Duodenal mucosa (tissue), 2 donors: Measurements from ENCODE around the gene ZFP62.

Source experiments
- H3K27ac ChIP-seq: one replicate; pipeline ENCODE4 v1.7.0; 2013; ENCODE audit warnings: low read depth, low read length
- H3K27me3 ChIP-seq, 2 donors: one replicate each; pipeline ENCODE4 v1.7.0; 2013; ENCODE audit warnings: low read length in 2 of 2, control low read depth in 1 of 2; ENCODE audit not compliant: insufficient read depth in 2 of 2, control insufficient read depth in 1 of 2
- H3K36me3 ChIP-seq, 2 donors: one replicate each; pipeline ENCODE4 v1.7.0; 2013; ENCODE audit warnings: low read length in 2 of 2, control low read depth in 1 of 2; ENCODE audit not compliant: insufficient read depth in 2 of 2, control insufficient read depth in 1 of 2
- H3K4me1 ChIP-seq, 2 donors: one replicate each; pipeline ENCODE4 v1.7.0; 2013; ENCODE audit warnings: low read length in 2 of 2, control low read depth in 1 of 2; ENCODE audit not compliant: insufficient read depth in 2 of 2, control insufficient read depth in 1 of 2
- H3K4me3 ChIP-seq, 2 donors: one replicate each; pipeline ENCODE4 v1.7.0; 2013; ENCODE audit warnings: low read length in 2 of 2, low read depth in 1 of 2
- H3K9ac ChIP-seq, 2 donors: one replicate each; pipeline ENCODE4 v1.7.0; 2013; ENCODE audit warnings: low read length in 2 of 2, low read depth in 1 of 2
- H3K9me3 ChIP-seq, 2 donors: one replicate each; pipeline ENCODE4 v1.7.0; 2013; ENCODE audit warnings: low read length in 2 of 2, control low read depth in 1 of 2; ENCODE audit not compliant: control insufficient read depth in 1 of 2

ZFP62 gene

GRCh38 chr5:180868960-180869359 lies 7.9 kb upstream of the ZFP62 start:
- H3K27ac ChIP-seq: no peak overlapping the region
- no peak overlapping the region for H3K4me3 ChIP-seq
- H3K9ac ChIP-seq: no peak overlapping the region
- H3K4me1 ChIP-seq: peaks cover 11 to 14% of the 10 kb centered on the region in 2 donors
- H3K27me3 ChIP-seq: no peaks in the 10 kb centered on the region
- no peaks in the 10 kb centered on the region for H3K9me3 ChIP-seq
- H3K36me3 ChIP-seq: no peaks in the 10 kb centered on the region

DNA sequence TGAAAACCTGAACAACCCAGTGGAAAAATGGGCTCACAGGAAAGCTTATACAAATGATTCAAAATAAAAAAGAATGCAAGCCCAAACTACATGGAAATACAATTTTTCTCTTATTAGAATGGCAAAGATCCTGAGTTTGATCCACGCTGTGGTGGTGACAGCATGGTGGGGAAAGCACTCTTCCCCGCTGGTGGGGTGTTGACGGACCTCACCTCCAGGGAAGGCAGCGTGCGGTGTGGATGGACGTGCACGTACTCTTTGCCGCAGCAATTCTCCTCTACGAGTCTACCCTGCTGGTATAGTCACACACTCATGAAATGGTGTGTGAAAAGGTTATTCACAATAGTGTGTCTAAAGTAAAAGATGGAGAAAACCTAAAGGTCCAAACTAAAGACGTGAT lies 5.9 kb upstream of the ZFP62 start:
- no peak overlapping the region for H3K27ac ChIP-seq
- H3K4me1 ChIP-seq: peaks cover 16% of the 10 kb centered on the region in 2 donors
- H3K4me3 ChIP-seq: no peak overlapping the region
- no peaks in the 10 kb centered on the region for H3K36me3 ChIP-seq
- no peaks in the 10 kb centered on the region for H3K9me3 ChIP-seq
- H3K9ac ChIP-seq: no peak overlapping the region
- H3K27me3 ChIP-seq: no peaks in the 10 kb centered on the region

GRCh38 chr5:180865981-180866695 lies 5.1 kb upstream of the ZFP62 start:
- peak overlapping the region in 1 of 2 donors; percentile 6 for H3K9ac ChIP-seq
- peak overlapping the region; percentile 24 for H3K27ac ChIP-seq
- H3K36me3 ChIP-seq: no peaks in the 10 kb centered on the region
- no peaks in the 10 kb centered on the region for H3K27me3 ChIP-seq
- peak overlapping the region in 1 of 2 donors; percentile 21 for H3K4me3 ChIP-seq
- no peaks in the 10 kb centered on the region for H3K9me3 ChIP-seq
- peaks cover 16% of the 10 kb centered on the region in 2 donors for H3K4me1 ChIP-seq

- Histone ChIP-seq H3K9me3 (no peaks in the 10 kb centered on the region), H3K27me3 (no peaks in the 10 kb centered on the region), H3K4me1 (peaks cover 18 to 21% of the 10 kb centered on the region in 2 donors), H3K9ac (no peak overlapping the region), H3K27ac (no peak overlapping the region), H3K36me3 (peaks cover 0 to 6% of the 10 kb centered on the region in 2 donors), H3K4me3 (no peak overlapping the region)
Measured at GRCh38 chr5:180862645-180863044, 1.6 kb upstream of the ZFP62 start.

- no peaks in the 10 kb centered on the region for H3K9me3 ChIP-seq
- H3K4me1 ChIP-seq: peaks cover 12 to 14% of the 10 kb centered on the region in 2 donors
- H3K9ac ChIP-seq: peak overlapping the region; percentile 92 to 100
- no peaks in the 10 kb centered on the region for H3K27me3 ChIP-seq
- peak overlapping the region; percentile 89 for H3K27ac ChIP-seq
- H3K4me3 ChIP-seq: peak overlapping the region; percentile 84 to 85
- H3K36me3 ChIP-seq: peaks cover 4 to 19% of the 10 kb centered on the region in 2 donors
Measured at GRCh38 chr5:180860273-180860886, 696 bp downstream of the ZFP62 start.

DNA sequence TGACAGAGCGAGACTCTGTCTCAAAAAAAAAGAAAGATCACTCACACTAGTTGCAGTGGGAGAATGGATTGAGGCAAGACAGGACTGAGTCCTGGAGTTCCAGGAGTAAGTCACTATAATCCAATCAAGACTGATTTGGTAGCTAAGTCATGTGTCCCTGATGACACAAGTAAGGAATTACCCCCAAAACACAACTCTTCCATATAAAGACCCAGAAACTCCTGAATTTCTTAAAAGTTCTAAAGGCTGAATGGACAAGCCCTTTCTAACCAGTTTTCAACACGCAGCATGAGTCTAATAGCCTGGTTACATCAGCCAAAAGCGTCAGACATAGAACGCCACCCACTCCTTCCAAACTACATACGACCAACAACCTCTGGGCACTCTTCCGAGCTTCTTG lies 2.5 kb downstream of the ZFP62 start:
- no peak overlapping the region for H3K27ac ChIP-seq
- peaks cover 13 to 31% of the 10 kb centered on the region in 2 donors for H3K36me3 ChIP-seq
- H3K9me3 ChIP-seq: peaks cover 0 to 2% of the 10 kb centered on the region in 2 donors
- H3K4me3 ChIP-seq: no peak overlapping the region
- peaks cover 11 to 12% of the 10 kb centered on the region in 2 donors for H3K4me1 ChIP-seq
- H3K27me3 ChIP-seq: no peaks in the 10 kb centered on the region
- no peak overlapping the region for H3K9ac ChIP-seq

GRCh38 chr5:180853848-180854176 lies 7.3 kb downstream of the ZFP62 start:
- H3K9me3 ChIP-seq: peaks cover 27 to 30% of the 10 kb centered on the region in 2 donors
- no peaks in the 10 kb centered on the region for H3K27me3 ChIP-seq
- peaks cover 0 to 5% of the 10 kb centered on the region in 2 donors for H3K4me1 ChIP-seq
- no peak overlapping the region for H3K4me3 ChIP-seq
- H3K9ac ChIP-seq: no peak overlapping the region
- peaks cover 49 to 65% of the 10 kb centered on the region in 2 donors for H3K36me3 ChIP-seq
- no peak overlapping the region for H3K27ac ChIP-seq

DNA sequence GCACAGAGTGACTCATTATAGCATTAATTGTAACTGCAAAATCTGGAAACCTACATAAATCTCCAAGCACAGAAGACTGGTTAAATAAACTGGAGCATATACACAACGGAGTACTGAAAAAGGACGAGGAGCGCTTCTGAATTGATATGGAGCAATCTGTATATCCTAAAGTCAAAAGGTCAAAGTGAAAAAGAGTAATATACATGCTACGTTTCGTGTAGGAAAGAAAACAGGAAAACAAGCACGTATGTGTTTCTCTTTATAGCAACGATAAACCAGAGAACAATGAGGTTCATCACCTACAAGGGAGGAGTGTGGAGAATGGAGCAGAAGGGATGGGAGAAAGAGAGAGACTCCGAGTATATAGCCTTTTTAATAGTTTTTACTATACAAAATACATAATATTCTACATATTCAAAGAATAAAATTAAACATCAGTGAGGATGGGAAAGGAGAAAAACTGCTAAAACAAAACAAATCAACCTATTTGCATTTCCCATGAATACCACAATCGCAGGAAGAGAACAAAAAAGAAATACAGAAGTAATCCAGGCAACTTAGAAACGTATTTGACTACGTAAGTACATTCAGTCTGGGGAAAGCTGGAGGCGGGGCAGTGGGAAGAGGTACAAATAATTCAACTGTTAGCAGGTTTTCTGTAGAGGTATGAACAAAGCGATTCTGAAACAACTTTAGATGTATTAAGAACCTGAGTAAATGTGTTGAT lies 7.8 kb downstream of the ZFP62 start:
- Histone ChIP-seq H3K27me3 (no peaks in the 10 kb centered on the region), H3K9ac (no peak overlapping the region), H3K9me3 (peaks cover 32 to 34% of the 10 kb centered on the region in 2 donors), H3K36me3 (peaks cover 54 to 65% of the 10 kb centered on the region in 2 donors), H3K4me3 (no peak overlapping the region), H3K4me1 (peaks cover 0 to 5% of the 10 kb centered on the region in 2 donors), H3K27ac (no peak overlapping the region)

DNA sequence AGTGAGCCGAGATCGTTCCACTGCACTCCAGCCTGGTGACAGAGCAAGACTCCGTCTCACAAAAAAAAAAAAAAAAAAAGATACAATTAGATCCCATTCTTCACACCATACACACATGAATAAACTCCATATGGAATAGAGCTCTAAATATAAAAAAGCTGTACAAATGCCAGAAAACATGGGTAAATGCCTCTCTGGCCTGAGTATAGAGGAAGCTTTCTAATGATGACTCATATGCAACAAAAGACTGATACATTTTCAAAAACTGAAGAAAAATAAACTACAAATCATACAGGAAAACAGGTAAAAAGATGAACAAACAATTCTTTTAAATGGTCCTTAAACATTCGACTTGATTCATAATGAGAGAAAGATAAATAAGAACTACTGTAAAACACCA lies 8.6 kb downstream of the ZFP62 start:
- peaks cover 0 to 5% of the 10 kb centered on the region in 2 donors for H3K4me1 ChIP-seq
- H3K9me3 ChIP-seq: peaks cover 32 to 38% of the 10 kb centered on the region in 2 donors
- H3K9ac ChIP-seq: no peak overlapping the region
- H3K4me3 ChIP-seq: no peak overlapping the region
- peaks cover 61 to 66% of the 10 kb centered on the region in 2 donors for H3K36me3 ChIP-seq
- no peak overlapping the region for H3K27ac ChIP-seq
- no peaks in the 10 kb centered on the region for H3K27me3 ChIP-seq
